ENCODE data around the gene SIPA1L3. TPM values are rescaled to one million over a fixed set of nuclear protein-coding genes. Genes with fewer than 3 reads are reported as not detected.

SIPA1L3 gene
- total RNA-seq, 1 experiment from 2014 or later, result 125 TPM

DNA sequence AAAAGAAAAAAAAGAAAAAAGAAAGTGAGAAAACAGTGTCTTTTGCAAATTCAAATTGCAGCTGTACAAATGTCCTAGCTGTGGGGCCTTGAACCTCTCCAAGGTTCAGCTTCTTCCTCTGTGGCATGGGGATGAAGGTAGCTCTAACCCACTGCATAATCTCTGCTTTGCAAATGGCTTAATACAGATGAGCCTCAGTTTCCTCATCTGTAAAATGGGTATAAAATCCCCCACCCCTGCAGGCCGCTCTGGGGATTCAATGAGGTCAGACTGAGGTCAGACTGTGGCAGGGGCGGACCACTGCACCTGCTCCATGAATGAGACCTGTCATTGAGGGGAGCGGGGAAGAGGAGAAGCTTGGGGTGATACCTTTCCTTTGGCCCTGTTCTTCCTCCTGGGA is 311.2 kb downstream of the SIPA1L3 start:
- ChIA-PET POLR2A (no interaction called here), CTCF (no interaction called here)
- DNase-seq, result no peak
- Mint-ChIP-seq H3K27ac (ENCODE audit: unreplicated experiment) (no peak overlapping the region), H3K9me3 (ENCODE audit: unreplicated experiment) (no peaks in the 10 kb centered on the region), H3K4me1 (ENCODE audit: low read depth, unreplicated experiment) (peaks cover 3% of the 10 kb centered on the region), H3K36me3 (ENCODE audit: insufficient read depth, unreplicated experiment) (peaks cover 20% of the 10 kb centered on the region), H3K27me3 (ENCODE audit: insufficient read depth, unreplicated experiment) (no peaks in the 10 kb centered on the region), H3K4me3 (ENCODE audit: unreplicated experiment) (no peak overlapping the region)
- Histone ChIP-seq H3K36me3 (ENCODE audit: control insufficient read depth, insufficient read depth, low read length) (no peaks in the 10 kb centered on the region), H3K4me1 (no peaks in the 10 kb centered on the region), H3K27me3 (replicated peaks; ENCODE audit: control insufficient read depth, insufficient read depth, low read length) (no peaks in the 10 kb centered on the region), H3K9me3 (no peaks in the 10 kb centered on the region), H3K4me3 (ENCODE audit: low read depth, low read length) (no peak overlapping the region)
- intact Hi-C loops (cut with micrococcal nuclease; ENCODE audit: unreplicated experiment), result no loop called here
- TF ChIP-seq, protein P1, sequence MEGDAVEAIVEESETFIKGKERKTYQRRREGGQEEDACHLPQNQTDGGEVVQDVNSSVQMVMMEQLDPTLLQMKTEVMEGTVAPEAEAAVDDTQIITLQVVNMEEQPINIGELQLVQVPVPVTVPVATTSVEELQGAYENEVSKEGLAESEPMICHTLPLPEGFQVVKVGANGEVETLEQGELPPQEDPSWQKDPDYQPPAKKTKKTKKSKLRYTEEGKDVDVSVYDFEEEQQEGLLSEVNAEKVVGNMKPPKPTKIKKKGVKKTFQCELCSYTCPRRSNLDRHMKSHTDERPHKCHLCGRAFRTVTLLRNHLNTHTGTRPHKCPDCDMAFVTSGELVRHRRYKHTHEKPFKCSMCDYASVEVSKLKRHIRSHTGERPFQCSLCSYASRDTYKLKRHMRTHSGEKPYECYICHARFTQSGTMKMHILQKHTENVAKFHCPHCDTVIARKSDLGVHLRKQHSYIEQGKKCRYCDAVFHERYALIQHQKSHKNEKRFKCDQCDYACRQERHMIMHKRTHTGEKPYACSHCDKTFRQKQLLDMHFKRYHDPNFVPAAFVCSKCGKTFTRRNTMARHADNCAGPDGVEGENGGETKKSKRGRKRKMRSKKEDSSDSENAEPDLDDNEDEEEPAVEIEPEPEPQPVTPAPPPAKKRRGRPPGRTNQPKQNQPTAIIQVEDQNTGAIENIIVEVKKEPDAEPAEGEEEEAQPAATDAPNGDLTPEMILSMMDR (IDR thresholded peaks at IDR 0.05; ENCODE audit: insufficient read depth in 1 of 2, low read depth in 1 of 2, low read length in 1 of 2, severe bottlenecking in 1 of 2, unreplicated experiment in 1 of 2), result no peak
- no TSS peak for BruUV-seq (replicated peaks)

- POLR2A ChIA-PET, result no interaction called here
- Histone ChIP-seq H3K36me3 (ENCODE audit: control insufficient read depth, insufficient read depth, low read length) (no peaks in the 10 kb centered on the region), H3K9me3 (no peaks in the 10 kb centered on the region), H3K4me1 (no peaks in the 10 kb centered on the region), H3K27me3 (replicated peaks; ENCODE audit: control insufficient read depth, insufficient read depth, low read length) (no peaks in the 10 kb centered on the region), H3K4me3 (ENCODE audit: low read depth, low read length) (no peak overlapping the region)
- CTCF ChIA-PET, result no interaction called here
- intact Hi-C loops (cut with micrococcal nuclease; ENCODE audit: unreplicated experiment), result no loop called here
- Mint-ChIP-seq H3K4me3 (ENCODE audit: unreplicated experiment) (no peak overlapping the region), H3K27ac (ENCODE audit: unreplicated experiment) (no peak overlapping the region), H3K4me1 (ENCODE audit: low read depth, unreplicated experiment) (peaks cover 8% of the 10 kb centered on the region), H3K9me3 (ENCODE audit: unreplicated experiment) (no peaks in the 10 kb centered on the region), H3K27me3 (ENCODE audit: insufficient read depth, unreplicated experiment) (no peaks in the 10 kb centered on the region), H3K36me3 (ENCODE audit: insufficient read depth, unreplicated experiment) (peaks cover 17% of the 10 kb centered on the region)
- BruUV-seq (replicated peaks), result no TSS peak
- TF ChIP-seq, protein P1 (IDR thresholded peaks at IDR 0.05; ENCODE audit: insufficient read depth in 1 of 2, low read depth in 1 of 2, low read length in 1 of 2, severe bottlenecking in 1 of 2, unreplicated experiment in 1 of 2), result no peak
- DNase-seq, result no peak
Measured at GRCh38 chr19:38219221-38219620, 312.2 kb downstream of the SIPA1L3 start.

DNA sequence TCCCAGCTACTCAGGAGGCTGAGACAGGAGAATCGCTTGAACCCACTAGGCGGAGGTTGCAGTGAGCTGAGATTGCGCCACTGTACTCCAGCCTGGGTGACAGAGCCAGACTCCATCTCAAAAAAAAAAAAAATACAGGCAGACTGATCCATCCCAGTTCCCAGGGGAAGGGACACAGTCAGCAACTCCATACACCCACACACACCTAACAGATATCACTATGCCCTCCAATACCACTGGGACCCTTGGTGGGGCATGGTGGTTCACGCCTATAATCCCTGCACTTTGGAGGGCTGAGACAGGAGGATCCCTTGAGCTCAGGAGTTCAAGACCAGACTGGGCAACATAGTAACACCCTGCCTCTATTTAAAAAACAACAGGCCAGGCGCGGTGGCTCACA is 314.4 kb downstream of the SIPA1L3 start:
- Mint-ChIP-seq H3K4me3 (ENCODE audit: unreplicated experiment) (no peak overlapping the region), H3K9me3 (ENCODE audit: unreplicated experiment) (no peaks in the 10 kb centered on the region), H3K4me1 (ENCODE audit: low read depth, unreplicated experiment) (peaks cover 8% of the 10 kb centered on the region), H3K27ac (ENCODE audit: unreplicated experiment) (no peak overlapping the region), H3K36me3 (ENCODE audit: insufficient read depth, unreplicated experiment) (peaks cover 18% of the 10 kb centered on the region), H3K27me3 (ENCODE audit: insufficient read depth, unreplicated experiment) (no peaks in the 10 kb centered on the region)
- no peak for DNase-seq
- ChIA-PET POLR2A (no interaction called here), CTCF (interaction anchor here (1.0 kb wide), 1 partner anchor 320 kb away, joined by 4 read pairs; no protein-coding TSS in a partner anchor)
- intact Hi-C loops (cut with micrococcal nuclease; ENCODE audit: unreplicated experiment), result loop anchor here (10.0 kb wide), 1 partner anchor 77 kb away; no protein-coding TSS in a partner anchor
- no peak overlapping the region for H3K4me3 ChIP-seq (ENCODE audit: low read depth, low read length)
- H3K36me3 ChIP-seq (ENCODE audit: control insufficient read depth, insufficient read depth, low read length), result no peaks in the 10 kb centered on the region
- no TSS peak for BruUV-seq (replicated peaks)
- 0 out of 2 replicates have a peak, but pooled peaks cover 4% of the 10 kb centered on the region for H3K4me1 ChIP-seq
- TF ChIP-seq, protein P1 (IDR thresholded peaks at IDR 0.05; ENCODE audit: insufficient read depth in 1 of 2, low read depth in 1 of 2, low read length in 1 of 2, severe bottlenecking in 1 of 2, unreplicated experiment in 1 of 2), result no peak
- no peaks in the 10 kb centered on the region for H3K9me3 ChIP-seq
- no peaks in the 10 kb centered on the region for H3K27me3 ChIP-seq (replicated peaks; ENCODE audit: control insufficient read depth, insufficient read depth, low read length)
